ENCODE data around the gene SPRY4. TPM values are rescaled to one million over a fixed set of nuclear protein-coding genes. Genes with fewer than 3 reads are reported as not detected.

SPRY4 gene
- total RNA-seq, 4 donors from 2014 or later = 8.2 to 19.3 (median 15.7) TPM

DNA sequence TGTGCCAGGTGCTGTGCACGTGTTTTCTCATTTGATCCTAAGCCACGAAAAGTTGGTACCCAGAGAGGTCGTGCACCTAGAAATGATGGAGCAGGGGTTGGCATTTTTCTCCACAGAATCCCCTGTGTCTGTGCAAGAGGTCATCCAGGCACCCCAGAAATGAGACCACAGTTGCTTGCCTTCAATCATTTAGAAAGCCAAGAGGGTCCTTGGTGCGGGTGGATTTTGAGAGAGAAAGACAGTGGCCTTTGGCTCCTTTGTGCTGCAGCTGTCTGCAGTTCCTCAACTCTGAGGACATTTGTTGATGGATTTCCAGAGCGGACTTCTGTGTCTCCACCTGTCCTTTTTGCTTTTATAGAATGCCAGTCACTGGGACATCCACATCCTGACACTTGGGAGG is 33.8 kb upstream of the SPRY4 start:
- intact Hi-C loops (cut with DNase I; ENCODE audit: low total_unique reads) (no loop called here), in situ Hi-C loops (cut with MboI; ENCODE audit: low pct_ligation_motif_present in 1 of 4, low pct_unique_long_range_greater_than_20kb in 1 of 4, low sequenced_read_pairs in 3 of 4) (no loop called here)
- no peaks in the 10 kb centered on the region for H3K36me3 ChIP-seq
- H3K27me3 ChIP-seq = no peaks in the 10 kb centered on the region
- TF ChIP-seq CTCF (IDR thresholded peaks at IDR 0.05) (no peak), POLR2A (IDR thresholded peaks at IDR 0.05) (no peak)
- H3K9me3 ChIP-seq = no peaks in the 10 kb centered on the region
- no peak overlapping the region for H3K4me3 ChIP-seq
- H3K27ac ChIP-seq = peak overlapping the region in 1 of 4 donors; percentile 89
- WGBS, 2 donors (ENCODE audit: low coverage in 1 of 2) = 91% methylated on average over 5 of the region's 5 CpGs; no CpG with 5 or more reads in 1 of the 2 donors
- no peak for DNase-seq
- peaks cover 3 to 43% (median 22%) of the 10 kb centered on the region in 4 donors for H3K4me1 ChIP-seq

- no peaks in the 10 kb centered on the region for H3K36me3 ChIP-seq
- H3K27me3 ChIP-seq = no peaks in the 10 kb centered on the region
- H3K9me3 ChIP-seq = no peaks in the 10 kb centered on the region
- H3K4me1 ChIP-seq = peaks cover 3 to 42% (median 21%) of the 10 kb centered on the region in 4 donors
- intact Hi-C loops (cut with DNase I; ENCODE audit: low total_unique reads) (no loop called here), in situ Hi-C loops (cut with MboI; ENCODE audit: low pct_ligation_motif_present in 1 of 4, low pct_unique_long_range_greater_than_20kb in 1 of 4, low sequenced_read_pairs in 3 of 4) (no loop called here)
- peak overlapping the region; percentile 86 to 94 (median 89) for H3K27ac ChIP-seq
- no peak for DNase-seq
- 76 to 92% methylated on average over 2 to 5 of the region's 5 CpGs for WGBS, 2 donors (ENCODE audit: low coverage in 1 of 2)
- no peak overlapping the region for H3K4me3 ChIP-seq
- TF ChIP-seq CTCF (IDR thresholded peaks at IDR 0.05) = no peak
These were observed 33.3 kb upstream of the SPRY4 start for GRCh38 chr5:142358121-142358520.

DNA sequence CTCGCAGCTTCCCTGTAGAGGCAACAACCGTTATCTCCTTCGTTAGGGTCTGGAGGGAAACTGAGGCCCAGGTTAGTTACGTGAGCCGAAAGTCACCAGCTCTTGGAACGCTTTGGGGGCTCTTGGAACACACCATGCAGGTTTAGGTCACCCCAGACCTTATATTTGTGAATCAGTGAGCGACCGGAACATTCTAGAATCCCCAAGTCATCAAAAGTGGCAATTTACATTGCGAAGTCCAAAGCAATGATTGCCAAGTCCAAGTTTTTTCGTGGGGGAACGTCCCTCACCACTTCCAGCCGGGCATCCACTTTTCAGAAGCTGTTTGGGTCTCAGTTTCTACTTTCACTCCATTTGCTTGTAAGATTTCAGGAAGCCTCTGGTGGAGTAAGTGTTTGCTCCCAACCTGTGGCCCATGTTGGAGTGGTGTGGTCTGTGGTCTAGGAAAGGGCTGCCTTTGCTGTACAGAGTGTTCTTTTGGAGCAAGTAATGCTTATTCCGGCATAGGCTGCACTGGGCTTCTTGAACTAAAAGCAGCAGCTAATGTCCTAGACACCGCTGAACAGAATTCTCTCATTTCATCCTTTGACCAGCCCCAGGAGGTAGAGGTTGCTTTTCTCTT is 32.8 kb upstream of the SPRY4 start:
- in situ Hi-C loops (cut with MboI; ENCODE audit: low pct_ligation_motif_present in 1 of 4, low pct_unique_long_range_greater_than_20kb in 1 of 4, low sequenced_read_pairs in 3 of 4) = no loop called here
- intact Hi-C loops (cut with DNase I; ENCODE audit: low total_unique reads) = no loop called here
- peak overlapping the region; percentile 86 to 94 (median 89) for H3K27ac ChIP-seq
- H3K27me3 ChIP-seq = no peaks in the 10 kb centered on the region
- no peaks in the 10 kb centered on the region for H3K36me3 ChIP-seq
- peaks cover 3 to 37% (median 16%) of the 10 kb centered on the region in 4 donors for H3K4me1 ChIP-seq
- 25 to 47% methylated on average over 5 to 14 of the region's 14 CpGs for WGBS, 2 donors (ENCODE audit: low coverage in 1 of 2)
- H3K9me3 ChIP-seq = no peaks in the 10 kb centered on the region
- DNase-seq = no peak
- H3K4me3 ChIP-seq = peak overlapping the region; percentile 55 to 92 (median 66)
- no peak for TF ChIP-seq POLR2A (IDR thresholded peaks at IDR 0.05)
- TF ChIP-seq POLR2AphosphoS5 (IDR thresholded peaks at IDR 0.05) = no peak
- TF ChIP-seq EP300 (IDR thresholded peaks at IDR 0.05; ENCODE audit: low read depth) = no peak
- no peak for TF ChIP-seq CTCF (IDR thresholded peaks at IDR 0.05)

DNA sequence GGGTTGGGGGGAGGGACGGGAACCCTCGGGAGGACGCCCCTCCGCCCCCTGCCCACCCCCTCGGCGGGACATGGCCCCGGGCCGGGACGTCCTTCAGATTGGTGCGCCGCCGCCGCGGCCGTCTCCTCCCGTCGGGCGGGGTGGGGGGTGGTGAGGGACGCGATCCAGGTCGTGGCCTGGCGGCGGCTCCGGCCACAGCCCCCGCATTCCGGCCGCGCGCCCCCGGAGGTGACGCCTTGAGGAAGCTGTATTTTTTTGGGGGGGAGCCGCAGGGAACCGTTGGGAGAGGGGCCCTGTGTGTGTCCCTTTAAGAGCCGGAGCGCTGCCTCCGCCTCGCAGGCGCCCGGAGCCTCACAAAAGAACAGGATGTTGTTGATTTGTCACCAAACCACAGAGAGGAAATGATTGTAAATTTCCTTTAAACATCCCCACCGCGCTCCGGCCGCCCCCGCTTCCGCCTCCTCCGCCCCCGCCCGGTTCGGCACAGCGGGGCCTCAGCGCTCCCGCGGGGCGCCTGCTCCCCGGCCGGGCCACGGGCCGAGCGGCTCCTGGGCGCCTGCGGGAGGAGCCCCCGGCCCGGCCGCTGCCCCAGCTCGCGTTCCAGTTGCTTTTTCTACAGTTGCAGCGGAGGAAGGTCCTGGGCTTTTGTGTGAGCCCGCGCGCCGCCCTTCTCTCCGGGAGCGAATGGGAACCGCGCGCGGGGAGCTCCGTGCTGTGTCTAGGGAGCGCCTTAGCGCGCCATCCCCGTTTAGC is 32.1 kb upstream of the SPRY4 start:
- peaks cover 0 to 31% (median 12%) of the 10 kb centered on the region in 4 donors for H3K4me1 ChIP-seq
- no peaks in the 10 kb centered on the region for H3K36me3 ChIP-seq
- intact Hi-C loops (cut with DNase I; ENCODE audit: low total_unique reads) = no loop called here
- DNase-seq = peak; percentile 83
- in situ Hi-C loops (cut with MboI; ENCODE audit: low pct_ligation_motif_present in 1 of 4, low pct_unique_long_range_greater_than_20kb in 1 of 4, low sequenced_read_pairs in 3 of 4) = no loop called here
- TF ChIP-seq CTCF (IDR thresholded peaks at IDR 0.05) (no peak), POLR2AphosphoS5 (IDR thresholded peaks at IDR 0.05) (peak in 2 of 3 donors; percentile 51 to 54)
- peak overlapping the region; percentile 55 to 92 (median 66) for H3K4me3 ChIP-seq
- H3K27ac ChIP-seq = peak overlapping the region; percentile 86 to 94 (median 89)
- H3K9me3 ChIP-seq = no peaks in the 10 kb centered on the region
- WGBS, 2 donors (ENCODE audit: low coverage in 1 of 2) = 0% methylated on average over 62 of the region's 82 CpGs; no CpG with 5 or more reads in 1 of the 2 donors
- H3K27me3 ChIP-seq = no peaks in the 10 kb centered on the region
